Stimulated activated CD4-positive, alpha-beta T cell treated with anti-CD3 and anti-CD28 coated beads, Interleukin-15, amount 100 ng/mL, for 1 hour (primary cell): Measurements from ENCODE around the gene TSHZ3.

Source experiments
- DNase-seq, 2 donors: peaks; one replicate each; pipeline ENCODE4 v3.0.0-alpha.2; 2020; ENCODE audit warnings: low read depth in 1 of 2, low spot score in 1 of 2

The TSHZ3 gene

GRCh38 chr19:31354316-31354715, 5.1 kb upstream of the TSHZ3 start:
- no peak for DNase-seq

GRCh38 chr19:31353833-31354232, 4.6 kb upstream of the TSHZ3 start:
- no peak for DNase-seq

- no peak for DNase-seq
Measured at GRCh38 chr19:31352782-31353651, 3.8 kb upstream of the TSHZ3 start.

- DNase-seq, result no peak
Measured at GRCh38 chr19:31352296-31352781, 3.1 kb upstream of the TSHZ3 start.

- DNase-seq, result no peak
Measured at GRCh38 chr19:31351855-31352195, 2.6 kb upstream of the TSHZ3 start.

GRCh38 chr19:31351056-31351854, 2.0 kb upstream of the TSHZ3 start:
- no peak for DNase-seq

GRCh38 chr19:31350693-31351055, 1.4 kb upstream of the TSHZ3 start:
- no peak for DNase-seq

- no peak for DNase-seq
Measured at GRCh38 chr19:31350033-31350692, 927 bp upstream of the TSHZ3 start.

- no peak for DNase-seq
Measured at GRCh38 chr19:31348481-31349159, 616 bp downstream of the TSHZ3 start.

- no peak for DNase-seq
Measured at GRCh38 chr19:31347828-31348392, 1.3 kb downstream of the TSHZ3 start.

- no peak for DNase-seq
Measured at GRCh38 chr19:31347354-31347753, 1.9 kb downstream of the TSHZ3 start.

GRCh38 chr19:31346184-31347059, 2.8 kb downstream of the TSHZ3 start:
- DNase-seq, result no peak

GRCh38 chr19:31344403-31344802, 4.8 kb downstream of the TSHZ3 start:
- DNase-seq, result no peak

GRCh38 chr19:31342926-31343325, 6.3 kb downstream of the TSHZ3 start:
- no peak for DNase-seq

GRCh38 chr19:31340042-31341025, 8.9 kb downstream of the TSHZ3 start:
- no peak for DNase-seq

- no peak for DNase-seq
Measured at GRCh38 chr19:31339411-31339810, 9.8 kb downstream of the TSHZ3 start.

GRCh38 chr19:31338069-31338776, 11.0 kb downstream of the TSHZ3 start:
- no peak for DNase-seq
